Gastroesophageal sphincter (tissue), 4 donors: ENCODE measurements around the gene PTPRN2. TPM values are rescaled to one million over a fixed set of nuclear protein-coding genes. Genes with fewer than 3 reads are reported as not detected.

Source experiments
- ATAC-seq: fragments of 150-250 bp; one replicate; pipeline ENCODE4 v1.9.1; 2016; ENCODE audit warnings: mild to moderate bottlenecking, moderate library complexity
- H3K27ac ChIP-seq, 4 donors: fragments of 200-600 bp; sonication (generic) in 3 of 4; 1 replicate in 3 of 4; 2 replicates in 1 of 4; pipeline ENCODE4 v1.5.1; 2016 to 2019
- H3K27me3 ChIP-seq: fragments of 200-600 bp; sonication (generic); one replicate; pipeline ENCODE4 v1.5.1; 2019
- H3K36me3 ChIP-seq, 2 donors: fragments of 200-600 bp; sonication (generic); one replicate each; pipeline ENCODE4 v1.5.1; 2019; ENCODE audit warnings: control low read depth in 1 of 2
- H3K4me1 ChIP-seq, 3 donors: fragments of 200-600 bp; sonication (generic); 1 replicate in 2 of 3; 2 replicates in 1 of 3; pipeline ENCODE4 v1.5.1; 2016 to 2019; ENCODE audit warnings: control low read depth in 2 of 3
- H3K4me3 ChIP-seq, 2 donors: fragments of 200-600 bp; sonication (generic); one replicate each; pipeline ENCODE4 v1.5.1; 2019; ENCODE audit warnings: mild to moderate bottlenecking in 1 of 2, moderate library complexity in 1 of 2
- H3K9me3 ChIP-seq, 3 donors: fragments of 200-600 bp; sonication (generic); one replicate each; pipeline ENCODE4 v1.5.1; 2017 to 2019; ENCODE audit warnings: control low read depth in 2 of 3
- EP300 ChIP-seq: sonication (generic); formaldehyde crosslinking; IDR thresholded peaks from one replicate; pipeline ENCODE4 v1.6.1; 2017; ENCODE audit warnings: antibody characterized with exemption, mild to moderate bottlenecking
- POLR2A ChIP-seq, 2 donors: fragments of 450-650 bp; IDR thresholded peaks; one replicate each; pipeline ENCODE4 v1.6.1; 2017; ENCODE audit warnings: antibody characterized with exemption in 2 of 2, mild to moderate bottlenecking in 2 of 2, moderate library complexity in 1 of 2
- POLR2AphosphoS5 ChIP-seq: sonication (generic); formaldehyde crosslinking; IDR thresholded peaks from one replicate; pipeline ENCODE4 v1.6.1; 2017; ENCODE audit warnings: antibody characterized with exemption
- WGBS, 2 donors: methylation state at CpG; one replicate each; pipeline ENCODE4 v1.1.5; 2018; ENCODE audit warnings: low coverage in 1 of 2; 5-methylcytosine and 5-hydroxymethylcytosine counted together
- total RNA-seq, 4 donors: library from RNA; depleted of rRNA; stranded (reverse); fragments of >200 nt; gene quantifications; one replicate each; pipeline ENCODE4 v1.1.0, GENCODE V29; 2016
- TF ChIP-seq, protein P1 (sequence below), 4 experiments: fragments of 200-600 bp in 2 of 4; fragments of 450-650 bp in 2 of 4; sonication (generic) in 1 of 4; IDR thresholded peaks; one replicate each; pipeline ENCODE4 v1.5.1; 2017 to 2019; ENCODE audit warnings: antibody characterized with exemption in 4 of 4, mild to moderate bottlenecking in 2 of 4, moderate library complexity in 2 of 4

Gene PTPRN2
- total RNA-seq, 4 donors from 2014 or later = 1.7 to 4.7 (median 3.3) TPM

DNA sequence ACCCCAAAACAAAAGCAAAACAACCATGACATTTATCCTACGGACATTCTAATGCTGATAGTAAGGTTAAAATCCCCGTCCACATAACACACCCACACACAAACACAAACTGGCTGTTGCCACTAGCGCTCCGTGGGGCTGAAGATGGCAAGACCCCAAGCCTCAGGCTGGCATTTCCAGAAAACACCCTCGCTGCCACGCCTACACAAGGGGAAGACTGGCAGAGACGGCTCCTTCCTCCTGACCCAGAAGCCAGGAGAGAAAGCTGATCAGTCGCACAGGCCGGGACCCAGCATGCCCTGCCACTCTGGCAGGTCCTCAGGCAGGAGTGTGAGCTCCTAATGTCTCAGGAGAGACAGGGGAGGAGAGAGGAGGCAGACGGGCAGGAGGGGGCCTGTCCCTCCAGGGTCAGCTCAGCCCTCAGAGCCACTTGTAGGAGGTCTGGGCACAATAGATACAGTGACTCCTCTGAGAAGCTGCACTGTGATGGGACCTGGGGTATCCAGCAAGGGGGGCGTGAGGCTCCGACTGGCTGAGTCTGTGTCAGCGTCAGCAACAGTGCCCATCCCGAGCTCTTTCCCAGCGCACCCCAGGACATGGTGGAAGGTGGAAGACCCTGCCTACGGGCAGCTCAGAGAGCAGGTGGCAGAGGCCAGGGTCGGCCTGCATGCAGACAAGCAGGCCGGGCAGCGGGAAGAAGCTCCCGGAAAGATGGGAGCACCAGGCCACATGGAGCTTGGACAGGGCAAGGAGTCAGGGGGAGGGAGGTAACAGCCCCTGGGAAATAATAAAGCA, 326.9 kb downstream of the PTPRN2 start:
- no peaks in the 10 kb centered on the region for H3K4me1 ChIP-seq
- H3K4me3 ChIP-seq = no peak overlapping the region
- peaks cover 45% of the 10 kb centered on the region for H3K27me3 ChIP-seq
- no peak for ATAC-seq
- WGBS, 2 donors = 50 to 76% methylated on average over 1 to 8 of the region's 20 CpGs
- no peak for TF ChIP-seq EP300
- TF ChIP-seq, protein P1, sequence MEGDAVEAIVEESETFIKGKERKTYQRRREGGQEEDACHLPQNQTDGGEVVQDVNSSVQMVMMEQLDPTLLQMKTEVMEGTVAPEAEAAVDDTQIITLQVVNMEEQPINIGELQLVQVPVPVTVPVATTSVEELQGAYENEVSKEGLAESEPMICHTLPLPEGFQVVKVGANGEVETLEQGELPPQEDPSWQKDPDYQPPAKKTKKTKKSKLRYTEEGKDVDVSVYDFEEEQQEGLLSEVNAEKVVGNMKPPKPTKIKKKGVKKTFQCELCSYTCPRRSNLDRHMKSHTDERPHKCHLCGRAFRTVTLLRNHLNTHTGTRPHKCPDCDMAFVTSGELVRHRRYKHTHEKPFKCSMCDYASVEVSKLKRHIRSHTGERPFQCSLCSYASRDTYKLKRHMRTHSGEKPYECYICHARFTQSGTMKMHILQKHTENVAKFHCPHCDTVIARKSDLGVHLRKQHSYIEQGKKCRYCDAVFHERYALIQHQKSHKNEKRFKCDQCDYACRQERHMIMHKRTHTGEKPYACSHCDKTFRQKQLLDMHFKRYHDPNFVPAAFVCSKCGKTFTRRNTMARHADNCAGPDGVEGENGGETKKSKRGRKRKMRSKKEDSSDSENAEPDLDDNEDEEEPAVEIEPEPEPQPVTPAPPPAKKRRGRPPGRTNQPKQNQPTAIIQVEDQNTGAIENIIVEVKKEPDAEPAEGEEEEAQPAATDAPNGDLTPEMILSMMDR (IDR thresholded peaks at IDR 0.05) = no peak
- H3K9me3 ChIP-seq = no peaks in the 10 kb centered on the region
- no peak overlapping the region for H3K27ac ChIP-seq
- no peaks in the 10 kb centered on the region for H3K36me3 ChIP-seq

DNA sequence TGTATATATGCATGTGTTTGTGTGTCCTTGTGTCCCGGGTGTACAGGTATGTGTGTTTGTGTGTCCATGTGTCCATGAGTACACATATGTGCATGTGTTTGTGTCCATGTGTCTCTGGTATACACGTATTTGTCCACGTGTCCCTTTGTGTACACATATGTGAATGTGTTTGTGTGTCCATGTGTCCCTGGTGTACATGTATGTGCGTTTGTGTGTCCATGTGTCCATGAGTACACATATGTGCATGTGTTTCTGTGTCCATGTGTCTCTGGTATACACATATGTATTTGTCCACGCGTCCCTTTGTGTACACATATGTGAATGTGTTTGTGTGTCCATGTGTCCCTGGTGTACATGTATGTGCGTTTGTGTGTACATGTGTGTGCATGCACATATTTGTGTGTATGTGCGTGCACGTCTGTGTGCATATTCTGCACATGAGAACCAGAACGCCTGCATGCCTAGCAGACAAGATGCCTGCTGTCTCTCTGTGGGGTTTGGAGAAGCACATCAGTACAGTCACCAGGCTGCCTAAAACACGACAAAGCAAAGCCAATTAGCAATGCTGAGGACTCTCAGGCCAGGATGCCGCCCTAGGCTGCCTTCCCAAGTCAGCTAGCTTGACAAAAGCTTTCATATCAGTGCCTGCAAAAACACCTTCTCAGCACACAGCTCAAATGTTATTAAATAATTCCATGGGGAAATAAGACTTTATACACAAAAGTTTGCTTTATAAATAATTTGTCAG, 327.8 kb downstream of the PTPRN2 start:
- Histone ChIP-seq H3K27me3 (peaks cover 35% of the 10 kb centered on the region), H3K4me1 (no peaks in the 10 kb centered on the region), H3K9me3 (no peaks in the 10 kb centered on the region), H3K36me3 (no peaks in the 10 kb centered on the region), H3K4me3 (no peak overlapping the region), H3K27ac (no peak overlapping the region)
- ATAC-seq = no peak
- TF ChIP-seq EP300 = no peak
- TF ChIP-seq, protein P1 (IDR thresholded peaks at IDR 0.05) = no peak
- no peak for TF ChIP-seq POLR2A (IDR thresholded peaks at IDR 0.05)
- TF ChIP-seq POLR2AphosphoS5 = no peak
- 84 to 85% methylated on average over 7 of the region's 12 CpGs for WGBS, 2 donors

- no peak for ATAC-seq
- H3K36me3 ChIP-seq = no peaks in the 10 kb centered on the region
- H3K27me3 ChIP-seq = peaks cover 33% of the 10 kb centered on the region
- no peaks in the 10 kb centered on the region for H3K9me3 ChIP-seq
- H3K4me1 ChIP-seq = no peaks in the 10 kb centered on the region
- TF ChIP-seq POLR2A (IDR thresholded peaks at IDR 0.05) = no peak
- no peak overlapping the region for H3K4me3 ChIP-seq
- WGBS, 2 donors = 80% methylated on average over 3 of the region's 10 CpGs; no CpG with 5 or more reads in 1 of the 2 donors
- H3K27ac ChIP-seq = no peak overlapping the region
Observed at GRCh38 chr7:158259141-158259540, 328.5 kb downstream of the PTPRN2 start.

DNA sequence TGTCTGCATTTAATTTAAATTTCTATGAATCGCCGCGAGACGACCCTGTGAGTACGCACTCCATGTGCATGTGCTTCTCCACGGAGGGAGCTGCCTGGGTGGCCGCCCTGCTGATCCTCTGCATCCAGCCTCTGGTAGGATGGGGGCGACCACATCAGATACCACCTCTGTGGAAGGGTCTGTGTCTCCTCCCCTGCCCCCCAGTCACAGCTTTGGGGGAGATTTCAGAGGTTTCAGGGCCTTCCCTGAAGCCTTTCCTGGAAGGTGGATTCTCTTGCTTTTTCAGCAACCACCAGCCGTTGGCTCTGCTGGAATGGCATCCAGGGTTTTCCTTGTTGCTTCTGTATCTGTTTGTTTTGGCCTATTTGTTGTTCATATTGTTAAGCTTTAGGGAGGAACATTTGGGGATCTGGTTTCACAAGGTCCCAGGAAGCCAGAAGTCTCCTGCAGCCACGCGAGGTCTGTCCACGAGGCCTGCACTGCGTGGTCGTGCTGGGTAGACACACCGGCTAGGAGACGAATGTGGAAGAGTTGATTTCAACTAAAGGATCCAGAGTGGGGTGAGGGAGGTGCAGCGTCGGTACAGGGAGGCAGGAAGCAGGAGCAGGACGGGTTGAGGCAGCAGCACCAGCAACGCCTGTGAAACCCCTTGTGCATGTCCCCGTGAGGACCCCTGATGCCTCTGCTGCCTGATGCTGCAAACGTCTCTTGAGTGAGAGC, 329.1 kb downstream of the PTPRN2 start:
- Histone ChIP-seq H3K4me3 (no peak overlapping the region), H3K36me3 (no peaks in the 10 kb centered on the region), H3K4me1 (no peaks in the 10 kb centered on the region), H3K27me3 (peaks cover 33% of the 10 kb centered on the region), H3K27ac (no peak overlapping the region), H3K9me3 (no peaks in the 10 kb centered on the region)
- TF ChIP-seq POLR2AphosphoS5 (no peak), POLR2A (IDR thresholded peaks at IDR 0.05) (no peak), EP300 (no peak)
- TF ChIP-seq, protein P1 (IDR thresholded peaks at IDR 0.05) = no peak
- WGBS, 2 donors = 40 to 68% methylated on average over 1 to 2 of the region's 22 CpGs
- ATAC-seq = no peak
